NB4 (cell line): ENCODE data around the gene DPH6.
"Not testable (repeated sequence)": the region's sequence is repeated elsewhere in the genome, so short reads cannot be mapped to it uniquely, and the experiment has no call there.

ENCODE experiments used
- DNase-seq: peaks from one replicate; pipeline ENCODE4 v3.0.0; 2010; ENCODE audit warnings: low read depth
- H3K4me3 ChIP-seq: one replicate; pipeline ENCODE4 v1.5.1; 2011; ENCODE audit warnings: mild to moderate bottlenecking, low read depth, low read length, moderate library complexity
- MYC ChIP-seq: IDR thresholded peaks from 2 replicates; pipeline ENCODE4 v1.6.1; 2011; ENCODE audit warnings: low read depth, low read length
- POLR2A ChIP-seq: IDR thresholded peaks from 2 replicates; pipeline ENCODE4 v1.6.1; 2011; ENCODE audit warnings: mild to moderate bottlenecking; ENCODE audit not compliant: insufficient read length; ENCODE audit errors: extremely low read depth
- TF ChIP-seq, protein P1 (sequence below): IDR thresholded peaks from one replicate; pipeline ENCODE4 v1.5.1; 2012; ENCODE audit warnings: low read depth, low read length
- TF ChIP-seq, protein P2 (sequence below): IDR thresholded peaks from 2 replicates; pipeline ENCODE4 v1.6.1; 2011; ENCODE audit warnings: low read depth, low read length

DPH6 gene

DNA sequence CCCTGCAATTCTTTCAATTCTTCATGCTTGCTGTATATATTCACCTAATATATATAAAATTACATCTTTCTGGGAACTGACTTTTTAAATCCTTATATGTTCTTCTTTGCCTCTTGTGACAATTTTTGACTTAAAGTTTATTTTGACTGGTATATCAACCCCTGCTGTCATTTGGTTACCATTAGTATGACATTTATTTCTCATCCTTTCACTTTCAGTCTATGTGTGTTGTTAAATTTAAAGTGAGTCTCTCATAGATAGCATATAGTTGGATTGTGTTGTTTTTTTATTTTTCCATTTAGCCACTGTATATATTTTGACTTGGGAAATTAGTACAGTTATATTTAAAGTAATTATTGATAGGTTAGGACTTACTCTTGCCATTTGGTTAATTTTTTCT is 194.9 kb downstream of the DPH6 start:
- TF ChIP-seq, protein P1, sequence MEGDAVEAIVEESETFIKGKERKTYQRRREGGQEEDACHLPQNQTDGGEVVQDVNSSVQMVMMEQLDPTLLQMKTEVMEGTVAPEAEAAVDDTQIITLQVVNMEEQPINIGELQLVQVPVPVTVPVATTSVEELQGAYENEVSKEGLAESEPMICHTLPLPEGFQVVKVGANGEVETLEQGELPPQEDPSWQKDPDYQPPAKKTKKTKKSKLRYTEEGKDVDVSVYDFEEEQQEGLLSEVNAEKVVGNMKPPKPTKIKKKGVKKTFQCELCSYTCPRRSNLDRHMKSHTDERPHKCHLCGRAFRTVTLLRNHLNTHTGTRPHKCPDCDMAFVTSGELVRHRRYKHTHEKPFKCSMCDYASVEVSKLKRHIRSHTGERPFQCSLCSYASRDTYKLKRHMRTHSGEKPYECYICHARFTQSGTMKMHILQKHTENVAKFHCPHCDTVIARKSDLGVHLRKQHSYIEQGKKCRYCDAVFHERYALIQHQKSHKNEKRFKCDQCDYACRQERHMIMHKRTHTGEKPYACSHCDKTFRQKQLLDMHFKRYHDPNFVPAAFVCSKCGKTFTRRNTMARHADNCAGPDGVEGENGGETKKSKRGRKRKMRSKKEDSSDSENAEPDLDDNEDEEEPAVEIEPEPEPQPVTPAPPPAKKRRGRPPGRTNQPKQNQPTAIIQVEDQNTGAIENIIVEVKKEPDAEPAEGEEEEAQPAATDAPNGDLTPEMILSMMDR: no peak
- TF ChIP-seq POLR2A: no peak
- TF ChIP-seq, protein P2, sequence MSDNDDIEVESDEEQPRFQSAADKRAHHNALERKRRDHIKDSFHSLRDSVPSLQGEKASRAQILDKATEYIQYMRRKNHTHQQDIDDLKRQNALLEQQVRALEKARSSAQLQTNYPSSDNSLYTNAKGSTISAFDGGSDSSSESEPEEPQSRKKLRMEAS: no peak
- TF ChIP-seq MYC: no peak
- DNase-seq: no peak
- no peak overlapping the region for H3K4me3 ChIP-seq

DNA sequence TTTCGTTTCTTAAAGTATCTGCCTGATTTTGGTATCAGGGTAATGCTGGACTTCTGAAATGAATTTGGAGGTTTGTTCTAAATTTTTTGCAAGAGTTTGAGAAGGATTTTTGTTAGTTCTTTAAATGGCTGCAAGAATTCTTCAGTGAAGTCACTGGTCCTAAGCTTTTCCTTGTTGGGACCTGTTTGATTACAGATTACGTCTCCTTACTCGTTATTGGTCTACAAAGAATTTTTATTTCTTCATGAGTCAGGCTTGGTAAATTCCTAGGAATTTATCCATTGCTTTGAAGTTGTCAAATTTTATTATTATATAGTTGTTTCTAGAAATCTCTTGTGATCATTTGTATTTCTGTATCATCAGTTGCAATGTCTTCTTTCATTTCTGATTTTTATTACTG is 196.0 kb downstream of the DPH6 start:
- TF ChIP-seq POLR2A (no peak), MYC (no peak)
- TF ChIP-seq, protein P2: no peak
- TF ChIP-seq, protein P1: no peak
- DNase-seq: no peak

DNA sequence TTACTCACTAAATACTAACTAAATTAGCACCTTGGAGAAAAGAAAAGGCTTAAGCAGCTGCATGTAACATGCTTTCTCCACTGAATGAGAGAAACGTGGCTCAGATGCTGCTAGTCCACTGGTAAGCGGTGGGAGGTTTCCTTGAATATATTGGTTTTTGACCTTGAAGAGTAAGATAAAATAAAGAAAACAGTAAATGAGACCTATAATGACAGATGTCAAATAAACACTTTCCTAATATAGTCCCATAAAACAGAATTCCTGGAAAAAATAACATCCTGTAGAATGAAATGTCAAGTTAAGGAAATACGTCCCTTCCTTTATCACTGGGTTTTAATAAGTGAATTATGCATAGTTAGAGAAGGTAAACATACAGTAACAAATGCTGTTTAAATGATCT is 215.0 kb downstream of the DPH6 start:
- H3K4me3 ChIP-seq: no peak overlapping the region
- TF ChIP-seq, protein P1: no peak
- no peak for TF ChIP-seq POLR2A
- TF ChIP-seq MYC: no peak
- TF ChIP-seq, protein P2: no peak
- no peak for DNase-seq

More for the DNA sequence above, 196.0 kb downstream of the DPH6 start:
- H3K4me3 ChIP-seq: no peak overlapping the region

DNA sequence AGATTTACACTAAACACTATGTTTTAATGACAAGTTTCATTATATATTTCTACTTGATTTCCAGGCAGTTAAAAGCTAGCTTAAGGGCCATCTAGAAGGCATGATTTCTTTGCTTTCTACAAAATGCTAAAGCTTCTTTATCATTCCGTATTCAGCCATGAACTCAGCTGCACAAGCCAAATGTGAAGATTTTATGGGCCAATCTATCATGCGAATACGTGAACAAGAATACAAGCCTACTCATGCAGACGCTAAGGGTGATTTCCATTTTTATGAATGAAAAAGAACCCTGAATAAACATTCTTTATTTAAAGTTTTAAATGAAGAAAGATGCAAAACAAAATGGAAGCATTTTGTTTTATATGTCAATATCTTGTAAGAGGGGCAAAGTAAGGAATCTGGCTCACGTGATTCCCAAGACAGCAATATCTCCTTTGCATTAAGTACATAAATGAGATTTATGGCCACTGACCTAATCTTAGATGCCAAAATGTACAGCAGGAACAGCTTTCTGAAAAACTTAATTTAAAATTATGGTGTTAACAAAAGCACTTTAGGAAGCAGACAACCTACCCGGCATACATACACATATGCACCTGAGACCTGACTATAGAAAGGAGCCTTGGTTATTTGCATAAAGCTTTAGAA is 215.8 kb downstream of the DPH6 start:
- no peak for DNase-seq
- TF ChIP-seq MYC: no peak
- TF ChIP-seq, protein P2: no peak
- TF ChIP-seq POLR2A: no peak
- TF ChIP-seq, protein P1: no peak
- H3K4me3 ChIP-seq: no peak overlapping the region

DNA sequence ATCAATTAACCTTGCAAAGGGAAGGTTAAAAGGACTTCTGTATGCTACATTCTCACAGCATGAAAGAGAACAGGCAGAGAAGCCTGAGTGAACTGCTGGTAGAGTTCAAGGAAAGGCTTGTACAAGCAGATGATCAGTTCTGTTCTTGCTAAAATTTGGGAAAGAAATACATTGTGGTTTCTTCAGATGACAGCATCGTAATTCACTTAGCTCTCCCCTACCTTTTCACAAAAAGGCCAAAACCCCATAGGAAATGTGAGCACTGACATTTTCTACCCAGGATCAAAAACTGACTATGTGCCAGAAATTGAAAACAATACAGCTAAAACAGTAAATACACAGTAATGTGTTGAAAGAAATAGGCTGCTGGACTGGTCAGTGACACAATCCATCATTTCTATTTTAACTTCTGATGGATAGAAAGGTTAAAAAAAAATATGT is 216.4 kb downstream of the DPH6 start:
- H3K4me3 ChIP-seq: no peak overlapping the region
- no peak for DNase-seq
- TF ChIP-seq, protein P2: no peak
- no peak for TF ChIP-seq POLR2A
- no peak for TF ChIP-seq MYC
- TF ChIP-seq, protein P1: no peak

DNA sequence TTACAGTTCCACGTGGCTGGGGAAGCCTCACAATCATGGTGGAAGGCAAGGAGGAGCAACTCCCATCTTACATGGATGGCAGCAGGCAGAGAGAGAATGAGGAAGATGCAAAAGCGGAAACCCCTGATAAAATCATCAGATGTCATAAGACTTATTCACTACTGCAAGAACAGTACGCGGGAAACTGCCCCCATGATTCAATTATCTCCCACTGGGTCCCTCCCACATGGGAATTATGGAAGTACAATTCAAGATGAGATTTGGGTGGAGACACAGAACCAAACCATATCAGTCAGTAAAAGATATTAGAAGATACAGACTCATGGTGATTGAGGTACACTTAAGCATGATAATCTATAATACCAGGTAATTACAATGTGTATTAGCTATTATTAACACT is 217.1 kb downstream of the DPH6 start:
- H3K4me3 ChIP-seq, DNase-seq: not testable (repeated sequence)
